ENCODE data around the gene HCRT.

HCRT gene

DNA sequence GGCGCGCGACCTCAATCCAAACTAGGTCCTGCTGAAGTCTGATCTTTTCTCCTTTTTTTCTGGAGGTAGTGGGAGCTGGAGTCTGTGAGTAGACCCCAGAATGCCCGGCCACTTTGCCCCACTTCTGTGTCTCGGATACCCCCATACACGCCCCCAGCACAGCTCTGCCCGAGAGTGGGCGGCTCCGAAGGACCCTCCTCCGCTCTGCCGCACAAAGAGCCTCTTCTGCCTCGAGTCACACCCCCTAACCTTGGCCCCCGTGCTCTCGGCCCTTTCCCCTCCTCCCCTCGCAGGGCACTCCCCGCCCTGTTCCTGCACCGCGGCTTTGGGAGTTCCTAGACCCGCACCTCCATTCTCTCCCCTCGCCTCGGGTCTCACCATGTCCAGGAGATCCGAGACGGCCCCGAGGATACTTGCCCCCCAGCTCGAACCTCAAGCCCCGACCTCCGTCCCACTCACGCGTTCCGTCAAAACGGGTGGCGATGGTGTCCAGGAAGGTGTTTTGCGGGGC lies 4.8 kb downstream of the HCRT start:
- Histone ChIP-seq H3K4me3 (ENCODE audit: low read length in 2 of 2) (peak overlapping the region in 1 of 2 donors; percentile 25), H2BK120ac (ENCODE audit: low read depth, low read length) (no peak overlapping the region), H3K27me3 (ENCODE audit: control insufficient read depth in 3 of 3, insufficient read depth in 3 of 3, low read depth in 1 of 3, low read length in 3 of 3) (peaks cover 15 to 62% (median 55%) of the 10 kb centered on the region in 3 experiments), H3K27ac (replicated peaks; ENCODE audit: low read length) (no peak overlapping the region), H4K91ac (ENCODE audit: low read depth, low read length, poor library complexity) (no peak overlapping the region), H3K9me3 (replicated peaks in 1 of 2; ENCODE audit: control insufficient read depth in 2 of 2, insufficient read depth in 1 of 2, low read depth in 1 of 2, low read length in 2 of 2) (peaks cover 0 to 2% of the 10 kb centered on the region in 2 donors), H3K18ac (ENCODE audit: low read length) (no peak overlapping the region), H3K23ac (ENCODE audit: low read depth, low read length, poor library complexity) (peak overlapping the region; percentile 56), H2BK12ac (ENCODE audit: low read length) (no peak overlapping the region), H3K14ac (ENCODE audit: low read length) (no peak overlapping the region), H3K4ac (ENCODE audit: low read length) (no peak overlapping the region), H3K79me1 (ENCODE audit: low read depth, low read length) (no peaks in the 10 kb centered on the region), H3K4me1 (ENCODE audit: control insufficient read depth in 2 of 2, insufficient read depth in 1 of 2, low read depth in 1 of 2, low read length in 2 of 2) (peaks cover 14 to 16% of the 10 kb centered on the region in 2 donors), H3K9ac (ENCODE audit: low read depth, low read length, poor library complexity) (no peak overlapping the region), H2BK15ac (ENCODE audit: low read length) (no peak overlapping the region), H2AK5ac (ENCODE audit: low read depth, low read length) (no peak overlapping the region), H3K36me3 (replicated peaks in 1 of 2; ENCODE audit: control insufficient read depth in 2 of 2, insufficient read depth in 2 of 2, low read length in 2 of 2) (no peaks in the 10 kb centered on the region), H4K8ac (ENCODE audit: low read depth, low read length) (no peak overlapping the region), H2BK5ac (ENCODE audit: low read length) (no peak overlapping the region), H2AFZ (ENCODE audit: low read length) (peak overlapping the region; percentile 80), H3K4me2 (ENCODE audit: insufficient read depth, low read length, poor library complexity, severe bottlenecking) (peak overlapping the region; percentile 22)
- no CpG with 5 or more reads among the region's 33 CpGs for WGBS, 2 donors (ENCODE audit: extremely low coverage in 2 of 2, insufficient read length in 2 of 2, insufficient replicate concordance in 1 of 2)
- DNase-seq (ENCODE audit: low spot score): no peak

DNA sequence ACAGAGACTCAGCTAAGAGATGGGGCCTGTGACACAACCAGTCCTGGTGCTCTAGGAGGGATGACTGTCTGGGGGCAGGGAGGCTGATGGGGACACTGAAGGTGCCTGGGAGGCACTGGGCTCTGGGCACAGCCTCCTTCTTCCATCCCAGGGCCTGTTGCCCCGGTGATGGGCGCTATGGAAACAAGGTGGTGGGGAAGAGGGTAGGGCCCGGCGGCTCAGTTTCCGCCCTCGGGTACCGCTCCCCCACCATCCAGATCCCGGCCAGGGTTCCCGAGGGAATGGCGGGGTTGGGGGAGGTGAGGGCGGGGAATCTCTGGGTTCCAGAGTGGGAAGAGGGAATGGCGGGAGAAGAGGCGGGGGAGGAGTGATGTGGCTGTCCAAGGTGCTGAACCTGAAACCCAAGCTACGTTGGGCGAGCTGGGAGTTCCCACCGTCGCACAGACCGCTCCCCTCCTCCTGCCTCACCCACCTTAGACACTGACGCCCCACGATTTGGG lies 5.3 kb downstream of the HCRT start:
- DNase-seq (ENCODE audit: low spot score): peak; percentile 63
- no peak overlapping the region for H2BK5ac ChIP-seq (ENCODE audit: low read length)
- peaks cover 15 to 63% (median 53%) of the 10 kb centered on the region in 3 experiments for H3K27me3 ChIP-seq (ENCODE audit: control insufficient read depth in 3 of 3, insufficient read depth in 3 of 3, low read depth in 1 of 3, low read length in 3 of 3)
- peaks cover 11% of the 10 kb centered on the region in 2 donors for H3K4me1 ChIP-seq (ENCODE audit: control insufficient read depth in 2 of 2, insufficient read depth in 1 of 2, low read depth in 1 of 2, low read length in 2 of 2)
- WGBS, 2 donors (ENCODE audit: extremely low coverage in 2 of 2, insufficient read length in 2 of 2, insufficient replicate concordance in 1 of 2): no CpG with 5 or more reads among the region's 20 CpGs
- no peak overlapping the region for H2BK15ac ChIP-seq (ENCODE audit: low read length)
- no peaks in the 10 kb centered on the region for H3K79me1 ChIP-seq (ENCODE audit: low read depth, low read length)
- no peak overlapping the region for H3K18ac ChIP-seq (ENCODE audit: low read length)
- no peak overlapping the region for H3K4me3 ChIP-seq (ENCODE audit: low read length in 2 of 2)
- peak overlapping the region; percentile 80 for H2AFZ ChIP-seq (ENCODE audit: low read length)
- peak overlapping the region; percentile 49 for H3K23ac ChIP-seq (ENCODE audit: low read depth, low read length, poor library complexity)
- H3K4ac ChIP-seq (ENCODE audit: low read length): no peak overlapping the region
- no peak overlapping the region for H2BK120ac ChIP-seq (ENCODE audit: low read depth, low read length)
- no peak overlapping the region for H4K8ac ChIP-seq (ENCODE audit: low read depth, low read length)
- no peak overlapping the region for H4K91ac ChIP-seq (ENCODE audit: low read depth, low read length, poor library complexity)
- H3K36me3 ChIP-seq (replicated peaks in 1 of 2; ENCODE audit: control insufficient read depth in 2 of 2, insufficient read depth in 2 of 2, low read length in 2 of 2): no peaks in the 10 kb centered on the region
- peak overlapping the region; percentile 12 for H3K9ac ChIP-seq (ENCODE audit: low read depth, low read length, poor library complexity)
- H3K14ac ChIP-seq (ENCODE audit: low read length): no peak overlapping the region
- no peak overlapping the region for H2BK12ac ChIP-seq (ENCODE audit: low read length)
- H3K27ac ChIP-seq (replicated peaks; ENCODE audit: low read length): no peak overlapping the region
- peaks cover 0 to 2% of the 10 kb centered on the region in 2 donors for H3K9me3 ChIP-seq (replicated peaks in 1 of 2; ENCODE audit: control insufficient read depth in 2 of 2, insufficient read depth in 1 of 2, low read depth in 1 of 2, low read length in 2 of 2)
- H3K4me2 ChIP-seq (ENCODE audit: insufficient read depth, low read length, poor library complexity, severe bottlenecking): no peak overlapping the region
- H2AK5ac ChIP-seq (ENCODE audit: low read depth, low read length): no peak overlapping the region

DNA sequence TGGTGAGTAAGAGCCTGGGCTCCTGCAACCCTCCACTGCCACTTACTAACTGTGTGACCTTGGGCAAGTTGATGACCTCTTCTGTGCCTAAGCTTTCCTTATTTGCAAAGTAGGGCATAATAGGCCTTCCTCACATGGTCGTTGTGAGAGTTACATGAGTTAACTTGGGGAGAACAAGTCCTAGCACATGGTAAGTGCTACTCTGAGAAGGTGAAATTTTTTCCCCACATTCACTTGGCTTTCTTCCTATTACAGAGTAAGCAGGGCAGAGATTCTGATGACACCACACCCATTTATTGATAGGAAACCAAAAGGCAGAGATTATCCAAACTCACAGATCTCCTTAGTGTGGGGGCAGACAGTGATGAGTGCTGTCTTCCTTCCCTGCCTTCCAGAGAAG lies 5.9 kb downstream of the HCRT start:
- Histone ChIP-seq H3K4me1 (ENCODE audit: control insufficient read depth in 2 of 2, insufficient read depth in 1 of 2, low read depth in 1 of 2, low read length in 2 of 2) (peaks cover 5% of the 10 kb centered on the region in 2 donors), H3K4me3 (ENCODE audit: low read length in 2 of 2) (no peak overlapping the region), H3K9me3 (replicated peaks in 1 of 2; ENCODE audit: control insufficient read depth in 2 of 2, insufficient read depth in 1 of 2, low read depth in 1 of 2, low read length in 2 of 2) (peaks cover 0 to 2% of the 10 kb centered on the region in 2 donors), H3K14ac (ENCODE audit: low read length) (no peak overlapping the region), H3K4me2 (ENCODE audit: insufficient read depth, low read length, poor library complexity, severe bottlenecking) (no peak overlapping the region), H4K8ac (ENCODE audit: low read depth, low read length) (no peak overlapping the region), H2BK120ac (ENCODE audit: low read depth, low read length) (no peak overlapping the region), H3K4ac (ENCODE audit: low read length) (no peak overlapping the region), H3K9ac (ENCODE audit: low read depth, low read length, poor library complexity) (no peak overlapping the region), H3K18ac (ENCODE audit: low read length) (no peak overlapping the region), H3K23ac (ENCODE audit: low read depth, low read length, poor library complexity) (peak overlapping the region; percentile 49), H2AFZ (ENCODE audit: low read length) (no peak overlapping the region), H2AK5ac (ENCODE audit: low read depth, low read length) (no peak overlapping the region), H4K91ac (ENCODE audit: low read depth, low read length, poor library complexity) (no peak overlapping the region), H2BK12ac (ENCODE audit: low read length) (no peak overlapping the region), H2BK15ac (ENCODE audit: low read length) (no peak overlapping the region), H3K79me1 (ENCODE audit: low read depth, low read length) (no peaks in the 10 kb centered on the region), H2BK5ac (ENCODE audit: low read length) (no peak overlapping the region), H3K27me3 (ENCODE audit: control insufficient read depth in 3 of 3, insufficient read depth in 3 of 3, low read depth in 1 of 3, low read length in 3 of 3) (peaks cover 15 to 57% (median 53%) of the 10 kb centered on the region in 3 experiments), H3K36me3 (replicated peaks in 1 of 2; ENCODE audit: control insufficient read depth in 2 of 2, insufficient read depth in 2 of 2, low read length in 2 of 2) (no peaks in the 10 kb centered on the region), H3K27ac (replicated peaks; ENCODE audit: low read length) (no peak overlapping the region)
- DNase-seq (ENCODE audit: low spot score): no peak
- whole genome bisulfite sequencing, 2 donors (ENCODE audit: extremely low coverage in 2 of 2, insufficient read length in 2 of 2, insufficient replicate concordance in 1 of 2): no CpG with 5 or more reads among the region's 1 CpG

DNA sequence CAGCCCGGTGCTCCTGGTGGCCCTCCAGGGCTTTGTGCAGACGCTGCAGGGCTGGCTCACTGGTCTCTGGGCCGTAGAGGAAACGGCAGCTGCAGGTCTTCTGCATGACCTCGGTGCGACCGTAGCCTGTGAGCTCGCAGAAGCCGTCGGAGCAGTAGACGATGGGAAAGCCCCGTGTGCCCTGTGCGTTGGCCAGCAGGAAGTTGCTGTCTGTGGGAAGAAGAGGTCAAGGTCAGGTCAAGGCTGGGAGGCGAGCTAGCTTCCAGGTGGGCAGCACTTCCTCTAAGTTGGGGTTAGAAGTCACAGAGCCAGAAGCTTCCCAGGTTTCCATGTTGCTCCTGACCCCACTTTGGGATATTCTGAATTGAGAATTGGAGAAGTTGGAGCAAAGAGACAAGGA lies 6.4 kb downstream of the HCRT start:
- Histone ChIP-seq H3K4ac (ENCODE audit: low read length) (no peak overlapping the region), H4K8ac (ENCODE audit: low read depth, low read length) (no peak overlapping the region), H3K4me2 (ENCODE audit: insufficient read depth, low read length, poor library complexity, severe bottlenecking) (no peak overlapping the region), H2BK15ac (ENCODE audit: low read length) (no peak overlapping the region), H2AFZ (ENCODE audit: low read length) (no peak overlapping the region), H4K91ac (ENCODE audit: low read depth, low read length, poor library complexity) (no peak overlapping the region), H3K9me3 (replicated peaks in 1 of 2; ENCODE audit: control insufficient read depth in 2 of 2, insufficient read depth in 1 of 2, low read depth in 1 of 2, low read length in 2 of 2) (peaks cover 0 to 2% of the 10 kb centered on the region in 2 donors), H3K14ac (ENCODE audit: low read length) (no peak overlapping the region), H3K36me3 (replicated peaks in 1 of 2; ENCODE audit: control insufficient read depth in 2 of 2, insufficient read depth in 2 of 2, low read length in 2 of 2) (no peaks in the 10 kb centered on the region), H3K4me3 (ENCODE audit: low read length in 2 of 2) (no peak overlapping the region), H3K18ac (ENCODE audit: low read length) (no peak overlapping the region), H2AK5ac (ENCODE audit: low read depth, low read length) (no peak overlapping the region), H3K27ac (replicated peaks; ENCODE audit: low read length) (no peak overlapping the region), H2BK5ac (ENCODE audit: low read length) (no peak overlapping the region), H2BK12ac (ENCODE audit: low read length) (no peak overlapping the region), H3K79me1 (ENCODE audit: low read depth, low read length) (no peaks in the 10 kb centered on the region), H2BK120ac (ENCODE audit: low read depth, low read length) (no peak overlapping the region), H3K9ac (ENCODE audit: low read depth, low read length, poor library complexity) (no peak overlapping the region), H3K27me3 (ENCODE audit: control insufficient read depth in 3 of 3, insufficient read depth in 3 of 3, low read depth in 1 of 3, low read length in 3 of 3) (peaks cover 15 to 54% (median 53%) of the 10 kb centered on the region in 3 experiments), H3K4me1 (ENCODE audit: control insufficient read depth in 2 of 2, insufficient read depth in 1 of 2, low read depth in 1 of 2, low read length in 2 of 2) (peaks cover 3 to 4% of the 10 kb centered on the region in 2 donors), H3K23ac (ENCODE audit: low read depth, low read length, poor library complexity) (no peak overlapping the region)
- DNase-seq (ENCODE audit: low spot score): no peak
- WGBS, 2 donors (ENCODE audit: extremely low coverage in 2 of 2, insufficient read length in 2 of 2, insufficient replicate concordance in 1 of 2): no CpG with 5 or more reads among the region's 14 CpGs
